ENCODE results near the gene MLLT10. TPM values are rescaled to one million over a fixed set of nuclear protein-coding genes. Genes with fewer than 3 reads are reported as not detected.

Gene MLLT10
- total and polyA plus RNA-seq, 4 donors = 20.6 to 97.8 (median 35.7) TPM

DNA sequence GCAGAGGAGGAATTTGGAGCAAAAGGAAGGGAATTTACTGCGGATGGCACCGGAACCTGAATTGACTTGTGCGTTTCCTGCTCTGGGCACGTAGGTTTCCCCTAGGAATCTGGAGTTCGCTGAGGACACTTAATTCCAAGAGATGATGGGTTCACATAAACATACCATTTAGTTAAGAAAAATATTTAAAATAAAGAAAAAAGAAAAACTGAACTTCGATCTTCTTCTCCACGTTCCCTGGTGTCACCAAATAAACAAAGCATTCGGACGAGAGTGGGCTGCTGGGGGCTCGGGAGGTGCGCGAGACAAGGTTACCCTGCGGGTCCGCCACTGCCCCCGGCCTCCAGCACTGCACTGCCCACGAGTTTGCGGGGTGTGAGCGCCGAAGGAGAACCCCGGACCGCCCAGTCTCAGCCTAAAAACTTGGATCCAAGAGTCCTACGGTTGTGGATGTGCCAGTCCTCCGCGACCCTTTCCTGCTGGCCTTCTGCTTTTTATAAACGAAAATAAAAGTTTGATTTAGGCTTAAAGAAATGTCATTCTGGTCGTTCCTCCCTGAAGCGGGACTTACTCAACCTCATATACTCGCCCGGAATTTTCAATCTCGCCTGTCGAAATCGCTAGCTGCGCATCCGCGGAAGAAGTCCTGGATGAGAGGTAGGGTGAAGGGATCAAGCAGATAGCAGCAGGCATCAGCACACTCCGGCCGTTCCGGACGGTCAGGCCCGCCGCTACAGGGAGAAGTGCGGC, 38.9 kb upstream of the MLLT10 start:
- Histone ChIP-seq H3K9ac (ENCODE audit: insufficient read depth in 1 of 2, low read length in 2 of 2) (peak overlapping the region; percentile 50 to 64), H3K36me3 (ENCODE audit: control insufficient read depth in 4 of 4, insufficient read depth in 4 of 4, low read length in 4 of 4) (no peaks in the 10 kb centered on the region), H3K27me3 (ENCODE audit: control insufficient read depth in 3 of 3, insufficient read depth in 3 of 3, low read length in 2 of 3) (no peaks in the 10 kb centered on the region), H3K4me1 (ENCODE audit: control insufficient read depth in 5 of 5, insufficient read depth in 5 of 5, low read length in 5 of 5) (peaks cover 0 to 17% (median 3%) of the 10 kb centered on the region in 5 donors), H3K27ac (ENCODE audit: low read depth in 1 of 2, low read length in 1 of 2) (peak overlapping the region; percentile 50 to 83), H3K4me3 (peak overlapping the region; percentile 56), H3K9me3 (ENCODE audit: control insufficient read depth in 4 of 4, insufficient read depth in 3 of 4, low read length in 3 of 4) (no peaks in the 10 kb centered on the region)
- DNase-seq = peak in 1 of 3 donors; percentile 49
- no peak for TF ChIP-seq CTCF (IDR thresholded peaks at IDR 0.05; ENCODE audit: control extremely low read depth, extremely low read depth)
- ATAC-seq (ENCODE audit: insufficient read depth, low FRiP score) = no peak
- WGBS, 2 donors = 1% methylated on average over 42 of the region's 42 CpGs

DNA sequence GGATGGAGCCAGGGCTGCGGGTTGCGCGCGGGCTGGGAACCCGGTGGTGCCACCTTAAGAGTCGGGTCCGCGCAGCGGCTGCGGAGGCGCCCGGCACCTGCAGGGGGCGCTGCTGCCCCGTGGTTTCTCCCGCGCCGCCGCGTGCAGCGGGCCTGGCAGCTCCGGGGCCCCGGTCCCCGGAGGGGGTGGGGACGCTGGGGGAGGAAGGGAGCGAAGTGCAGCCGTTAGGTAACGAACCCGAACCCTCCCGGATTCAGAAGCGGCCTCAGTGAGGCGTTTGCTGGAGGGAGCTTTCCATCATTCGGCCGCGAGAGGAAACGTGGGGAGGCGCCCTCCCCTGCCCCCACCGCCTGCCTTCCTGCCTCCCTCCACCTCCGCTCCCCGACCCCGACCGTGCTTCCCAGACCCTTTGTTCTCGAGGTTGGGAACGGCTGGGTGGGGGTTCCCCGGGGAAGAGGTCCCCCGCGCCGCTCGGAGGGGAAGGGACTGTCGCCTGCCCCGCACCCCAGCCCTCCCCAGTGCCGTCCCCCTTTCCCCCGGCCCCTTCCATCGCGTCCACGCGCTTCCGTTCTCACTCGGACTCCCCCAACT, 38.2 kb upstream of the MLLT10 start:
- 0 to 1% methylated on average over 38 to 56 of the region's 58 CpGs for WGBS, 2 donors
- ATAC-seq (ENCODE audit: insufficient read depth, low FRiP score) (peak; percentile 84), DNase-seq (peak; percentile 94 to 97 (median 95))
- peak overlapping the region; percentile 49 to 78 for H3K9ac ChIP-seq (ENCODE audit: insufficient read depth in 1 of 2, low read length in 2 of 2)
- TF ChIP-seq CTCF (IDR thresholded peaks at IDR 0.05; ENCODE audit: control extremely low read depth, extremely low read depth) = peak; percentile 92
- H3K27ac ChIP-seq (ENCODE audit: low read depth in 1 of 2, low read length in 1 of 2) = peak overlapping the region; percentile 50 to 83
- peak overlapping the region; percentile 53 for H3K4me3 ChIP-seq
- no peaks in the 10 kb centered on the region for H3K27me3 ChIP-seq (ENCODE audit: control insufficient read depth in 3 of 3, insufficient read depth in 3 of 3, low read length in 2 of 3)
- H3K4me1 ChIP-seq (ENCODE audit: control insufficient read depth in 5 of 5, insufficient read depth in 5 of 5, low read length in 5 of 5) = peaks cover 0 to 23% (median 4%) of the 10 kb centered on the region in 5 donors
- H3K36me3 ChIP-seq (ENCODE audit: control insufficient read depth in 4 of 4, insufficient read depth in 4 of 4, low read length in 4 of 4) = no peaks in the 10 kb centered on the region
- no peaks in the 10 kb centered on the region for H3K9me3 ChIP-seq (ENCODE audit: control insufficient read depth in 4 of 4, insufficient read depth in 3 of 4, low read length in 3 of 4)

GRCh38 chr10:21496343-21497176, 37.5 kb upstream of the MLLT10 start:
- Histone ChIP-seq H3K9me3 (ENCODE audit: control insufficient read depth in 4 of 4, insufficient read depth in 3 of 4, low read length in 3 of 4) (no peaks in the 10 kb centered on the region), H3K4me1 (ENCODE audit: control insufficient read depth in 5 of 5, insufficient read depth in 5 of 5, low read length in 5 of 5) (peaks cover 0 to 29% (median 6%) of the 10 kb centered on the region in 5 donors), H3K36me3 (ENCODE audit: control insufficient read depth in 4 of 4, insufficient read depth in 4 of 4, low read length in 4 of 4) (no peaks in the 10 kb centered on the region), H3K9ac (ENCODE audit: insufficient read depth in 1 of 2, low read length in 2 of 2) (peak overlapping the region; percentile 49 to 94), H3K4me3 (peak overlapping the region; percentile 40), H3K27ac (ENCODE audit: low read depth in 1 of 2, low read length in 1 of 2) (peak overlapping the region; percentile 54 to 83), H3K27me3 (ENCODE audit: control insufficient read depth in 3 of 3, insufficient read depth in 3 of 3, low read length in 2 of 3) (no peaks in the 10 kb centered on the region)
- ATAC-seq (ENCODE audit: insufficient read depth, low FRiP score) (peak; percentile 25), DNase-seq (peak; percentile 73 to 88 (median 85))
- TF ChIP-seq CTCF (IDR thresholded peaks at IDR 0.05; ENCODE audit: control extremely low read depth, extremely low read depth) = no peak
- WGBS, 2 donors = 0 to 1% methylated on average over 47 to 72 of the region's 72 CpGs

Data from lung (tissue), 12 donors.